Left lung (tissue), 10 donors: ENCODE data around the gene VWA2. TPM values are rescaled to one million over a fixed set of nuclear protein-coding genes. Genes with fewer than 3 reads are reported as not detected.

Experiments
- ATAC-seq: fragments of 200-7000 bp; cut with Tn5 transposase; one replicate; pipeline ENCODE4 v1.9.1; 2020; ENCODE audit warnings: moderate library complexity
- DNase-seq, 4 donors: peaks; one replicate each; pipeline ENCODE4 v3.0.0-alpha.2; 2013 to 2020
- H3K27ac ChIP-seq, 2 donors: fragments of 200-600 bp; sonication (generic) in 1 of 2; one replicate each; pipeline versions ENCODE4 v1.5.0 to v1.8.0; 2020 to 2021
- H3K27me3 ChIP-seq, 2 donors: fragments of 200-600 bp; sonication (generic) in 1 of 2; one replicate each; pipeline versions ENCODE4 v1.5.0 to v1.8.0; 2020 to 2021
- H3K36me3 ChIP-seq, 2 donors: fragments of 200-600 bp; sonication (generic) in 1 of 2; one replicate each; pipeline versions ENCODE4 v1.5.0 to v1.8.0; 2020 to 2021
- H3K4me1 ChIP-seq, 2 donors: fragments of 200-600 bp; one replicate each; pipeline ENCODE4 v1.8.0; 2021
- H3K4me3 ChIP-seq, 2 donors: fragments of 200-600 bp; sonication (generic) in 1 of 2; one replicate each; pipeline versions ENCODE4 v1.5.0 to v1.8.0; 2020 to 2021; ENCODE audit warnings: mild to moderate bottlenecking in 1 of 2
- H3K9me3 ChIP-seq, 2 donors: fragments of 200-600 bp; sonication (generic) in 1 of 2; one replicate each; pipeline versions ENCODE4 v1.5.0 to v1.8.0; 2020 to 2021
- CTCF ChIP-seq, 2 donors: fragments of 200-600 bp; sonication (generic) in 1 of 2; IDR thresholded peaks; one replicate each; pipeline versions ENCODE4 v1.5.0 to v1.8.0; 2021; ENCODE audit warnings: antibody characterized with exemption in 2 of 2
- intact Hi-C, 2 donors: fragments of 100-400 bp; cut with DNase I; formaldehyde crosslinking; loops; one replicate each; pipeline versions ENCODE4 v1.11.2 to v1.14.2; 2022
- polyA plus RNA-seq, 6 donors: library from polyadenylated mRNA; unstranded; fragments of 120-200 nt; gene quantifications; one replicate each; pipeline ENCODE4 v1.2.1, GENCODE V29; 2013; ENCODE audit not compliant: insufficient read length in 6 of 6
- total RNA-seq, 2 donors: library from RNA; stranded (reverse); fragmentation: NEBNext Ultra II Directional; extraction: Animal tissue kit (Norgen Biotek cat#: 25700); gene quantifications; one replicate each; pipeline ENCODE4 v1.2.1, GENCODE V29; 2021
- donor health status: DM: no; HTN: yes; CAD: no.
- donor health status: DM: no; HTN: no; CAD: no.

The VWA2 gene
- total and polyA plus RNA-seq, 8 donors, result 9.5 to 31.4 (median 27.6) TPM

- ATAC-seq (peak; percentile 22), DNase-seq (peak in 1 of 4 donors; percentile 27)
- no peak for TF ChIP-seq CTCF (IDR thresholded peaks at IDR 0.05)
- H3K4me1 ChIP-seq, result peaks cover 3 to 8% of the 10 kb centered on the region in 2 donors
- intact Hi-C loops, result no loop called here
- no peaks in the 10 kb centered on the region for H3K27me3 ChIP-seq
- H3K36me3 ChIP-seq, result no peaks in the 10 kb centered on the region
- no peaks in the 10 kb centered on the region for H3K9me3 ChIP-seq
- H3K27ac ChIP-seq, result peak overlapping the region in 1 of 2 donors; percentile 26
- no peak overlapping the region for H3K4me3 ChIP-seq
Measured at GRCh38 chr10:114261076-114261475, 22.0 kb downstream of the VWA2 start.

- Histone ChIP-seq H3K4me3 (no peak overlapping the region), H3K27ac (no peak overlapping the region), H3K36me3 (no peaks in the 10 kb centered on the region), H3K9me3 (no peaks in the 10 kb centered on the region), H3K27me3 (no peaks in the 10 kb centered on the region), H3K4me1 (peaks cover 6 to 10% of the 10 kb centered on the region in 2 donors)
- DNase-seq (no peak), ATAC-seq (no peak)
- intact Hi-C loops, result no loop called here
- TF ChIP-seq CTCF (IDR thresholded peaks at IDR 0.05), result no peak
Measured at GRCh38 chr10:114262496-114262895, 23.4 kb downstream of the VWA2 start.

- Histone ChIP-seq H3K4me3 (no peak overlapping the region), H3K36me3 (no peaks in the 10 kb centered on the region), H3K27ac (no peak overlapping the region), H3K27me3 (no peaks in the 10 kb centered on the region), H3K9me3 (no peaks in the 10 kb centered on the region), H3K4me1 (peaks cover 3 to 5% of the 10 kb centered on the region in 2 donors)
- no peak for TF ChIP-seq CTCF (IDR thresholded peaks at IDR 0.05)
- intact Hi-C loops, result no loop called here
- DNase-seq, result peak in 1 of 4 donors; percentile 32
- peak; percentile 60 for ATAC-seq
Measured at GRCh38 chr10:114265392-114266053, 26.5 kb downstream of the VWA2 start.

- Histone ChIP-seq H3K4me1 (peaks cover 3 to 5% of the 10 kb centered on the region in 2 donors), H3K4me3 (no peak overlapping the region), H3K27me3 (no peaks in the 10 kb centered on the region), H3K9me3 (no peaks in the 10 kb centered on the region), H3K36me3 (no peaks in the 10 kb centered on the region), H3K27ac (no peak overlapping the region)
- ATAC-seq, result peak; percentile 86
- intact Hi-C loops, result no loop called here
- peak in 2 of 4 donors; percentile 43 to 63 for DNase-seq
- TF ChIP-seq CTCF (IDR thresholded peaks at IDR 0.05), result no peak
Measured at GRCh38 chr10:114266521-114266920, 27.5 kb downstream of the VWA2 start.

GRCh38 chr10:114271075-114271778, 32.2 kb downstream of the VWA2 start:
- intact Hi-C loops, result no loop called here
- peak in 1 of 4 donors; percentile 60 for DNase-seq
- Histone ChIP-seq H3K36me3 (no peaks in the 10 kb centered on the region), H3K4me1 (peaks cover 2 to 4% of the 10 kb centered on the region in 2 donors), H3K4me3 (no peak overlapping the region), H3K27ac (no peak overlapping the region), H3K27me3 (no peaks in the 10 kb centered on the region), H3K9me3 (no peaks in the 10 kb centered on the region)
- TF ChIP-seq CTCF (IDR thresholded peaks at IDR 0.05), result no peak
- peak; percentile 26 for ATAC-seq
